ENCODE results near the gene TAPBP. TPM values are rescaled to one million over a fixed set of nuclear protein-coding genes. Genes with fewer than 3 reads are reported as not detected.

The TAPBP gene
- total RNA-seq, 1 donor from 2014 or later: 1.7 TPM

DNA sequence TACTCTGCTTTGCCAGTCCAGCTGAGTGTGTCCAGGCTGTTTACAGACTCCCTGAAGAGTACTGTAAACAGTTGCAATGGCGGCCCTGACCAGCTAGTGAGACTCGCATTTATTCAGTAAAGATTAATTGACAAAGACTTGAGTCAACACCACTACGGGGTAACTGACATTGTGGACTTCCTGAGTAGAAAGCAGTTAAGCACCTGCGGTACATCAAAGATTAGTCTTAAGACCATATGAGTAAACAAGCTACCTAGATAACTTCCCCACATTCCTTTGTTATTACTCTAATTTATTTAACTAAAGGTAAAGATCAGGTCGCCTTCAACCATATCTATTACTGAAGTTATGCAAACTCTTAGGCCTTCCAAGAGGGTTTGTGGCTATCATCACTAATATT, 54.8 kb downstream of the TAPBP start:
- Histone ChIP-seq H3K36me3 (peaks cover 5% of the 10 kb centered on the region), H3K4me3 (no peak overlapping the region), H4K20me1 (ENCODE audit: low read depth) (no peaks in the 10 kb centered on the region), H3K9me3 (ENCODE audit: low read depth) (no peaks in the 10 kb centered on the region), H3K27ac (no peak overlapping the region), H3F3A (ENCODE audit: low read depth) (no peaks in the 10 kb centered on the region), H2AFZ (replicated peaks) (no peak overlapping the region), H3K4me2 (no peak overlapping the region), H3K79me2 (ENCODE audit: low read depth) (no peaks in the 10 kb centered on the region), H3K4me1 (no peaks in the 10 kb centered on the region), H3K27me3 (no peaks in the 10 kb centered on the region), H3K9ac (no peak overlapping the region)
- Mint-ChIP-seq H3K9me3 (no peaks in the 10 kb centered on the region), H3K36me3 (peaks cover 23% of the 10 kb centered on the region), H3K27ac (no peak overlapping the region), H3K4me3 (no peak overlapping the region), H3K4me1 (no peaks in the 10 kb centered on the region), H3K27me3 (ENCODE audit: insufficient read depth, low read depth) (peaks cover 4% of the 10 kb centered on the region)
- TF ChIP-seq EZH2 (IDR thresholded peaks at IDR 0.05) (no peak), EZH2phosphoT487 (IDR thresholded peaks at IDR 0.05) (no peak)
- TF ChIP-seq, protein P1, sequence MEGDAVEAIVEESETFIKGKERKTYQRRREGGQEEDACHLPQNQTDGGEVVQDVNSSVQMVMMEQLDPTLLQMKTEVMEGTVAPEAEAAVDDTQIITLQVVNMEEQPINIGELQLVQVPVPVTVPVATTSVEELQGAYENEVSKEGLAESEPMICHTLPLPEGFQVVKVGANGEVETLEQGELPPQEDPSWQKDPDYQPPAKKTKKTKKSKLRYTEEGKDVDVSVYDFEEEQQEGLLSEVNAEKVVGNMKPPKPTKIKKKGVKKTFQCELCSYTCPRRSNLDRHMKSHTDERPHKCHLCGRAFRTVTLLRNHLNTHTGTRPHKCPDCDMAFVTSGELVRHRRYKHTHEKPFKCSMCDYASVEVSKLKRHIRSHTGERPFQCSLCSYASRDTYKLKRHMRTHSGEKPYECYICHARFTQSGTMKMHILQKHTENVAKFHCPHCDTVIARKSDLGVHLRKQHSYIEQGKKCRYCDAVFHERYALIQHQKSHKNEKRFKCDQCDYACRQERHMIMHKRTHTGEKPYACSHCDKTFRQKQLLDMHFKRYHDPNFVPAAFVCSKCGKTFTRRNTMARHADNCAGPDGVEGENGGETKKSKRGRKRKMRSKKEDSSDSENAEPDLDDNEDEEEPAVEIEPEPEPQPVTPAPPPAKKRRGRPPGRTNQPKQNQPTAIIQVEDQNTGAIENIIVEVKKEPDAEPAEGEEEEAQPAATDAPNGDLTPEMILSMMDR (IDR thresholded peaks at IDR 0.05): no peak
- DNase-seq (ENCODE audit: low spot score): no peak

DNA sequence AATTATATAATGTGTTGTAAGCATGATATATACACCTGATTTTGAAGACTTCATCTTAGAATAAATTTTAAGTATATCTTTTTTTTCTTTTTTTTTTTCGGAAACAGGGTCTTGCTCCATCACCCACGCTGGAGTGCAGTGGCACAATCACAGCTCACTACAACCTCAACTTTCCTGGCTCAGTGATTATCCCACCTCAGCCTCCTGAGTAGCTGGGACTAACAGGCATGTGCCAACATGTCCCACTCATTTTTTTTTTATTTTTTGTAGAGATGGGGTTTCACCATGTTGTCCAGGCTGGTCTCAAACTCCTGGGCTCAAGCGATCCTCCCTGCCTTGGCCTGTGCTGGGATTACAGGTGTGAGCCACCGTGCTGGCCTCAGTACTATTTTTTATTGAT, 59.3 kb downstream of the TAPBP start:
- Histone ChIP-seq H3F3A (ENCODE audit: low read depth) (peaks cover 7% of the 10 kb centered on the region), H3K4me3 (no peak overlapping the region), H2AFZ (replicated peaks) (no peak overlapping the region), H3K79me2 (ENCODE audit: low read depth) (no peaks in the 10 kb centered on the region), H4K20me1 (ENCODE audit: low read depth) (no peaks in the 10 kb centered on the region), H3K27ac (peak overlapping the region; percentile 37), H3K27me3 (no peaks in the 10 kb centered on the region), H3K36me3 (no peaks in the 10 kb centered on the region), H3K4me2 (no peak overlapping the region), H3K4me1 (no peaks in the 10 kb centered on the region), H3K9ac (no peak overlapping the region), H3K9me3 (ENCODE audit: low read depth) (no peaks in the 10 kb centered on the region)
- TF ChIP-seq, protein P1 (IDR thresholded peaks at IDR 0.05): no peak
- TF ChIP-seq EZH2phosphoT487 (IDR thresholded peaks at IDR 0.05) (no peak), EZH2 (IDR thresholded peaks at IDR 0.05) (no peak)
- Mint-ChIP-seq H3K36me3 (peaks cover 18% of the 10 kb centered on the region), H3K9me3 (no peaks in the 10 kb centered on the region), H3K4me3 (no peak overlapping the region), H3K27me3 (ENCODE audit: insufficient read depth, low read depth) (peaks cover 5% of the 10 kb centered on the region), H3K27ac (no peak overlapping the region), H3K4me1 (peaks cover 10% of the 10 kb centered on the region)
- DNase-seq (ENCODE audit: low spot score): no peak

DNA sequence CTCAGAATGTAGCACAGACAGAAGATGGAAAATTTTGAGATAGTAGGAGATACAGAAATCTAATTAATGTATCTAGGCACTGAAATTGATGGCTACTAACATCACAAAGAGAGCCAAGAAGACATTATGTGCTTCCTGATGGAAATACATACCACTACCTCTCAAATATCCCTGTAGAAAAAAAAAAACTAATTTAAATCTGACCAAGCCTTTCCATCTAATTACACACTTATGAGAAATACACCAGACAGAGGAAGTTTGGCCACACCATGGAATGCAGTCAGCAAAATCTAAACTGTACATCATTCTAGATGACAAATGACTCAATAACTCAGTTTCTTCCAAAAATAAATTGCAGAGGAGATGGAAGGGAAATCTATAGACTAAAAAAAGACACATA, 61.1 kb downstream of the TAPBP start:
- Mint-ChIP-seq H3K36me3 (peaks cover 18% of the 10 kb centered on the region), H3K9me3 (no peaks in the 10 kb centered on the region), H3K4me1 (peaks cover 23% of the 10 kb centered on the region), H3K4me3 (no peak overlapping the region), H3K27ac (no peak overlapping the region), H3K27me3 (ENCODE audit: insufficient read depth, low read depth) (peaks cover 3% of the 10 kb centered on the region)
- no peak for TF ChIP-seq EZH2 (IDR thresholded peaks at IDR 0.05)
- no peak for TF ChIP-seq EZH2phosphoT487 (IDR thresholded peaks at IDR 0.05)
- H3K4me3 ChIP-seq: no peak overlapping the region
- H3K27me3 ChIP-seq: peaks cover 12% of the 10 kb centered on the region
- H4K20me1 ChIP-seq (ENCODE audit: low read depth): peaks cover 6% of the 10 kb centered on the region
- H3K4me1 ChIP-seq: peaks cover 6% of the 10 kb centered on the region
- H3K4me2 ChIP-seq: no peak overlapping the region
- H3K36me3 ChIP-seq: no peaks in the 10 kb centered on the region
- no peak overlapping the region for H3K27ac ChIP-seq
- H3K9ac ChIP-seq: no peak overlapping the region
- no peak overlapping the region for H2AFZ ChIP-seq (replicated peaks)
- no peaks in the 10 kb centered on the region for H3K79me2 ChIP-seq (ENCODE audit: low read depth)
- no peaks in the 10 kb centered on the region for H3K9me3 ChIP-seq (ENCODE audit: low read depth)
- DNase-seq (ENCODE audit: low spot score): no peak
- H3F3A ChIP-seq (ENCODE audit: low read depth): peaks cover 20% of the 10 kb centered on the region

GRCh38 chr6:33251395-33252012, 62.4 kb downstream of the TAPBP start:
- peaks cover 3% of the 10 kb centered on the region for H3K27me3 Mint-ChIP-seq (ENCODE audit: insufficient read depth, low read depth)
- Histone ChIP-seq H3K9me3 (ENCODE audit: low read depth) (no peaks in the 10 kb centered on the region), H3F3A (ENCODE audit: low read depth) (peaks cover 20% of the 10 kb centered on the region), H3K4me1 (peaks cover 6% of the 10 kb centered on the region), H3K27me3 (peaks cover 24% of the 10 kb centered on the region), H4K20me1 (ENCODE audit: low read depth) (peaks cover 6% of the 10 kb centered on the region), H3K36me3 (no peaks in the 10 kb centered on the region), H3K9ac (no peak overlapping the region), H3K27ac (no peak overlapping the region), H2AFZ (replicated peaks) (no peak overlapping the region), H3K79me2 (ENCODE audit: low read depth) (no peaks in the 10 kb centered on the region), H3K4me2 (no peak overlapping the region), H3K4me3 (no peak overlapping the region)
- TF ChIP-seq, protein P1 (IDR thresholded peaks at IDR 0.05): no peak
- TF ChIP-seq EZH2 (IDR thresholded peaks at IDR 0.05): no peak
- no peak for TF ChIP-seq EZH2phosphoT487 (IDR thresholded peaks at IDR 0.05)
- H3K36me3 Mint-ChIP-seq: peaks cover 16% of the 10 kb centered on the region
- DNase-seq (ENCODE audit: low spot score): no peak
- H3K9me3 Mint-ChIP-seq: no peaks in the 10 kb centered on the region
- no peak overlapping the region for H3K27ac Mint-ChIP-seq
- peaks cover 26% of the 10 kb centered on the region for H3K4me1 Mint-ChIP-seq
- H3K4me3 Mint-ChIP-seq: peak overlapping the region; percentile 4

Measured in neural progenitor cell (in vitro differentiated cells).